Mesenteric fat pad (tissue), 1 donor: ENCODE measurements around the gene PSMB2. TPM values are rescaled to one million over a fixed set of nuclear protein-coding genes. Genes with fewer than 3 reads are reported as not detected.

ENCODE experiments used
- DNase-seq: peaks from one replicate; pipeline ENCODE4 v3.0.0-alpha.2; 2020; ENCODE audit warnings: low spot score
- total RNA-seq: library from RNA; stranded (reverse); fragmentation: NEBNext Ultra II Directional; extraction: Animal tissue kit (Norgen Biotek cat#: 25700); gene quantifications from one replicate; pipeline ENCODE4 v1.2.1, GENCODE V29; 2021
- donor health status: DM: yes; HTN: yes; CAD: no.

PSMB2 gene
- total RNA-seq, 1 donor from 2014 or later, result 47.4 TPM

DNA sequence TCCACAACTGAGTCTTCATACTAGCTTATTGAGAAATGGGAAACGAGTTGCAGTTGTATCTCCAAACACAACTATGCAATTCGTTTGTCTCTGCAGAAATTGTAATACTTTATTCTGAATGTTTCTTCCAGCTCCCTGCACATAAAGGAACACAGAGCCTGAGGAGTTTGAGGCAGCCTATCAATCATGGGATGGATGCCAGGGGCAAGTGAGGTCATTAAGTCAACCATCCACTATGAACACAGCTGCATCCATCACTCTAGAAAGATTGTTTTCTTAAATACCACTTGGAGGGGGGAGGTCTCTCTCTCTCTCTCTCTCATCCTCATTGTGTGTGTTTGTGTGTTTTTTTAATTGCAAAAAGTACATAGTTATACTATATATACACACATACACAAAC lies 2.9 kb upstream of the PSMB2 start:
- no peak for DNase-seq

DNA sequence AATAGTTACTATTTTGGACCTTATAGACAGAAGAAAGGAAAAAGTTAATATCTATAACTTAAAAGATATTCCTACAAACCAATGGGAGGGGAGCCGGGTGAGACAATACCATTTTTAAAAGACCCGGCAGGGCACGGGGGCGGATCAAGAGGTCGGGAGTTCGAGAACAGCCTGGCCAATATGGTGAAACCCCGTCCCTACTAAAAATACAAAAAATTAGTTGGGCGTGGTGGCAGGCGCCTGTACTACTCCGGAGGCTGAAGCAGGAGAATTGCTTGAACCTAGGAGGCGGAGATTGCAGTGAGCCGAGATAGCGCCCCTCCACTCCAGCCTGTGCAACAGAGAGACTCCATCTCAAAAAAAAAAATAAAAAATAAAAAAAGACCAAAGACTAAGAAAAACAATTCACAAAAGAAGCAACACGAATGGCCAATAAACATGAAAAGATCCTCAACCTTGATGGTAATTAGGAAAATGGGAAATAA lies 1.2 kb upstream of the PSMB2 start:
- no peak for DNase-seq

DNA sequence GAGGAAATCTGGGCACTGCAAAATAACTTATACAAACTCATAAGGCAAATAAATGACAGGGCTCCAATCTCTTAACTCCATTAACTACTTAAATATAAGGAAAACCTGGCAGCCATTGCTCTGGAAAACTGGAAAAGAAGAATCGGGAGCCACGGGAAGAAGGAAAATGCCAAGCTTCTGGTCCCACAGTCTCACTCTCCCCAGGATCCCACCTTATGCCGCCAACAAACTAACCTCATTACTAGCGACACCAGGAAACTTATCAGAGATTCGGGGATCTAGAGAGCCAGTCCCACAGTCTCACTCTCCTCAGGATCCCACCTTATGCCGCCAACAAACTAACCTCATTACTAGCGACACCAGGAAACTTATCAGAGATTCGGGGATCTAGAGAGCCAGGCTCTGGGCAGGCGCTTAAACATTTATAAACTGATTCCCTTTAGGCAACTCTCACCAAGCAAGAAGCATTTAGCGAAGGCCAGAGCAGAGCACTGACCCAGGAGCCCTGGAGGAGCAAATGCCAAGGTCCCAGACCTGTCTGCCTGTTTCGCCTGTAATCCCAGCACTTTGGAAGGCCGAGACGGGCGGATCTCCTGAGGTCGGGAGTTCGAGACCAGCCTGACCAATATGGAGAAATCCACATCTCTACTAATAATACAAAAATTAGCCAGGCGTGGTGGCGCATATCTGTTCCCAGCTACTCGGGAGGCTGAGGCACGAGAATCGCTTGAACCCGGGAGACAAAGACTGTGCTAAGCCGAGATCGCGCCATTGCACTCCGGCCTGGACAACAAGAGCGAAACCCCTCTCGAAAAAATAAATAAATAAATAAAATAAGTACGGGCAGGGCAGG lies 720 bp downstream of the PSMB2 start:
- DNase-seq, result no peak

DNA sequence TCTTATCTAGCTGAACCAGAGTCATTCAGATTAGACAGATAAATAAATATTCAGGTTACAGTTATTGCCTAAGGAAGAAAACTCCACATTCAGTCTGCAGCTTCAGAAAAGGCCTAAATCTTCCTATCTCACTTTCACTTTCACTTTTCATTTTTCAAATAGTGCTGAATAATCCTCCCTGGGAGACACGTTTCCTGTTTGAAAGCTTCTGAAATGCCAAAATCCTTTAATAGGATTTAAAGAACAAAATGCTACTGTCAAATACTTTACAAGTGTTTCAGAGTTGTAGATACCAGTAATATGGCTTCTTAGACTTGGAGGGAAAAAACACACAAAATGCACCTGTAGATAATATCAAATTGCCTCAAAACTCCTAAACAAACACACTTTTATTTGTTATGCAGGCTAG lies 3.9 kb downstream of the PSMB2 start:
- DNase-seq, result no peak

DNA sequence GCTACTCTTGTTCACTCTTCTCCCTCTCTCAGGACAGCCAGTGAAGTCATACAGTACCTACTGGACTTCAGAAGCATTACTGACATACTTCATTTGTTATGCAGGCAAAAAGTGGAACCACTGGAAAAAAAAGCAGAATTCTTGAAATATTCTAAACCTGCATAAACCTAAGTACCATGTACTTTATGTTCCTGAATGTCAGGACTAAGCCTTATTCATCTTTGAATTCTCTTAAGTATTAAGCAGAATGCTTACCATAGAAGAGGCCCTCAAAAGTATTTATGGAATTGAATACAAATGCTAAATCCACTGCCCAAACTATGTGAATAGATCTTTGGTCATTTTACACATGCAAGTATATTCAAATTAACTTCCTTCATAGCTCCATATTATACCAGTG lies 7.8 kb downstream of the PSMB2 start:
- no peak for DNase-seq

DNA sequence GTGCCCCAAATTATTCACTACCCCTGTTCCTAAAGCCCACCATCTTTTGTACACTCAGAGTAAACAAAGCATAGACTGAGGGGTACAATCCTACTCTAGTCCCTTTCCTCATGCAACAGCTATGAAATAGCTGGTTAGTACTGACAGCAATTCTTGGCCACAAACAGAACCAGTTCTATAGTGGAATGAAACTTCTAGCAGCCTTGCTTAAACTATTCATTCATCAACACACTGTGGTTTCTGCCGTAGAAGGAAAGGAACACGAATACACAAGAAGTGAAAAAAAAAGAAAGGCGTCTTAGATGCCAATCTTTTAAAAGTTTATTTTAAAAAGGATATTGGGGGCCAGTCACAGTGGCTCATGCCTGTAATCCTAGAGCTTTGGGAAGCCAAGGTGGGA lies 9.9 kb downstream of the PSMB2 start:
- no peak for DNase-seq

DNA sequence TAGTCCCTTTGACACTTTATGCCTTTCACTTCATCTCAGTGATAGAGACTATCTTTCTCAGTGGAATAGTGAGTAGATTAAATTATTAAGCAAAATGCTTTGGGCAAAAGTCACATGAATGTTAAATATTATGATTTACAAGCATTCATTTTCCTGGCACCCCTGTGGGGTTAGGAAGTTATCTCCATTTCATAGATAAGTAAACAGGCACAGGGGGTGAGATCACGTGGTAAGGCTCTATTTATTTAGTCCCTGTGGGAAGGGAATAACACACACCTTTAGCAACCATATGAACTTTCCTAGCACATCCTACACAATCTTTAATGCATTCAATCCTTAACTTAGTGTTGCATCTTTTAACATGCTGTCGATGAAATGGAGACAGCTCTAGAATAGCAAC lies 12.3 kb downstream of the PSMB2 start:
- DNase-seq, result no peak

DNA sequence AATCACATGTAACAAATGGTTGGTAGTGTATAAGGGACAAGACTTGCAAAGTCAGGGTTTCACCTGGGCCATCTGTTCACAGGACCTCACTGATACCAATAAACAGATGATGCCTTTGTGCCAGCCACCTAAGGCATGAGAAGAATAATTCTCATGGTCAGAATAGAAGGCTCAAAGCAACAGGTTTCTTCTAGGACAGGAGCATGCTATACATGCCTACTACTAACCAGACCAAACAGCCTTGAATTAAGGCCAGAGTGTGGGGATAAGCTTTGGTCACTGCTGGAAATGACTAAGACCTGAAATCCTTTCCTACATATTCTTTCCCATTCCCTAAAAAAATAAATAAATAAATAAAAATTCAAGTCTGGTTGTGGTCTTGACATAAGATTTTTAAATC lies 17.5 kb downstream of the PSMB2 start:
- no peak for DNase-seq

DNA sequence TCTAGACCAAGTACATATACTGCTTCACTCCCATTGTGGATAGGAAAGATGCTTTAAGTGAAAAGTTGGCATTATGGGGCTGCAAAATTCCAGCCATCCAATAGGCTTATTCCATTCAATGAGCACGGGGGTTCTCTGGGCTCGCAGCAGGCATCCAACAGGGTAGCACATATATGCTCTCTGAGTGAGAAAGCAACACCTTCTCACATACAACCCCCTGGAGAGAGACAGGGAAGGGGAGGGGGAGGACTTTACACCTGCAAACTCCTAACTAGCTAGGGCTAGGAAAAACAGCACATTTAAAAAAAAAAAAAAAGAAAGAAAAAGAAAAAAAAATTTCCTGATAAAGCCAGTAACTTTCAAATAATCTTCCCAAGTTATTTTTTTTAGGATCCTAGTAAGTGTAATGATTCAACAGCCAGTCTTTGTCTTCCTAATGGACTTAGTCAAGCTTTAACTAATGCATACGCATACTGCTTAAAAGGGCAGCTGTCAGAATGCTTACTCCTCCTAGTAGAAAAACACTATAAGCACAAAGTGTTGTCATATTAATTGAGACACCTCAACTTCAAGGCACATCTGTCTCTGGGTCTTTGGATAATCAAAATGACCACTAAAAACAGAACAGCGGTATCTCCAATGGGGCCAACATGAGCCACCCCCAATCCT lies 18.7 kb downstream of the PSMB2 start:
- DNase-seq, result no peak

DNA sequence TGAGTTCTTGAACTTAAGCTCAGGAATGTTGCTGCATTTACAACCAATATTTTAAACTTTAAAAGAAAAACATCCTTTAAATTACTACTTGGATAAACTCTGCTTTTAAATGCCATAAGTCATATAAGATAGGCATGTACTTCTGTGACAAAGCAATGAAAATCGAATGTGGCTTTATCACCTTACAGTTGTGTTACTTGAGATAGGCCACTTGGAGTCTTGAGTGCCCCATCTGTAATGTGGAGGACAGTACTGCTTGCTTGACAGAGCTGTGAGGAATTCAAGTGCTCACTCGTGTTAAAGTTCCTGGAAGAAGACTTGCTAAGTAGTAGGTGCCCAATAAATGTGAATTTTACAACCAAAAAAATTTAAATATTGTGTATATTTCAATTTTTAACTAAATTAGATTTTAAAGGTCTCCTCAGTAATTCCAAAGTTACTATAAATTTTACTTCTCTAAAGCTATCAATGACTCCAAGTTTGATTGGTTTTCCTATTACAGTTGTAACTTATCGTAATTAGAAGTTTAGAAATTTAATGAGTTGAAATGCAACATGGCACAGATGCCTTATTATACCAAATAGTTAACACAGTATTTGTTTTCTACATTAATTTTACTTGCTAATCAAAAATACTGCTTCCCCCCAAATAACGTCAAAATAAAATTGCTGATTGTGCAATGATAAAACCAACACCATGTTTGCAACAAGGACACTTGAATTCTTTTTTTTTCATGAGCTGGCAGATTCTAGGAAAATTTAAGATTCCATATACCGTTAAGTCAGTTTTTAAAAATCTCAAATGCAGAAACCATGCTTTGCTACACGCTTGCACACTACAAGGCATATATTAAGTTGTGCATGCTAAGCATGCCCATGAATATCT lies 21.8 kb downstream of the PSMB2 start:
- DNase-seq, result no peak

DNA sequence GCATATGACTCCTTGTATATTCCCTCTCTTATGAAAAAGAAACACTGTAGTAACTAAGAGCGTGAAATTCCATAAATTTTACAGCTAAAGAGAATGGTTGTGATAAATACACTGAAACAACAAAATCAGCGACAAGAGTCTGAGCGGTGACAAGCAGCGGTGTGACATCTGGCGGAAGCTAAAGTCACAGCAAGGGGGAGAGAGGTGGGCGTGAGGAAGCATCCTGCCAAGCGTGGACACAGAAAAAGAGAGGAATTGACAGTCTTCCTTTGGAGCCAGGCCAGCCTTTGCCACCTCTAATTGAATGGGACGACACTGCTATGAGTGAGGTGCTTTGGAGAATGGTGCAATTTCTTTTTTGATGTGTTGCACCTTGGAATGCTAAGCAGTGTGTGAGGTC lies 25.9 kb downstream of the PSMB2 start:
- DNase-seq, result no peak

DNA sequence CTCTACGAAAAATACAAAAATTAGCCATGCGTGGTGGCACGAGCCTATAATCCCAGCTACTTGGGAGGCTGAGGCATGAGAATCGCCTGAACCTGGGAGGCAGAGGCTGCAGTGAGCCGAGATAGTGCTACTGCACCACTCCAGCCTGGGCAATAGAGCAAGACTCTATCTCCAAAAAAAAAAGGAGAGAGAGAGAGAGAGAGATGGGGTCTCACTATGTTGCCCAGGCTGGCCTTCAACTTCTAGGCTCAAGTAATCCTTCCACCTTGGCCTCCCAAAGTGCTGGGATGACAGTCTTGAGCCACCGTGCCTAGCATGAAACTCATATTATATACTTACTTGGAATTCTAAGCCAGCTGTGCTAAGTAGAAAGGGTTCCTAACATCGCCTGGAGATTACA lies 29.7 kb downstream of the PSMB2 start:
- DNase-seq, result no peak

DNA sequence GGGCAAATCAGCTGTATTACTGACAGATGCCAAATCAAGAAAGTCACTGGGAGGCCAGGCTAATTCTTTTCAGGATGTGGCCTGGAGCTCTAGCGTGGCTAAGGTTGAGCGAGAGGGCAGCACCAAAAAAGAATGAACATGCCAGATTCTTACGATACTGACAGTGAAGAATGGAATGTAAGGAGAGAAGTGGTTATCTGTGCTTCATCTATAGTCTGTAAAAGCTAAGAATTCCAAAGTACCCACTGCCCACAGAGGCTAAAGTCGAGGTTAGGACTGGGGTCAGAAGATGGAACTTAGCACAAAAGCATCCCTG lies 35.5 kb downstream of the PSMB2 start:
- DNase-seq, result no peak

DNA sequence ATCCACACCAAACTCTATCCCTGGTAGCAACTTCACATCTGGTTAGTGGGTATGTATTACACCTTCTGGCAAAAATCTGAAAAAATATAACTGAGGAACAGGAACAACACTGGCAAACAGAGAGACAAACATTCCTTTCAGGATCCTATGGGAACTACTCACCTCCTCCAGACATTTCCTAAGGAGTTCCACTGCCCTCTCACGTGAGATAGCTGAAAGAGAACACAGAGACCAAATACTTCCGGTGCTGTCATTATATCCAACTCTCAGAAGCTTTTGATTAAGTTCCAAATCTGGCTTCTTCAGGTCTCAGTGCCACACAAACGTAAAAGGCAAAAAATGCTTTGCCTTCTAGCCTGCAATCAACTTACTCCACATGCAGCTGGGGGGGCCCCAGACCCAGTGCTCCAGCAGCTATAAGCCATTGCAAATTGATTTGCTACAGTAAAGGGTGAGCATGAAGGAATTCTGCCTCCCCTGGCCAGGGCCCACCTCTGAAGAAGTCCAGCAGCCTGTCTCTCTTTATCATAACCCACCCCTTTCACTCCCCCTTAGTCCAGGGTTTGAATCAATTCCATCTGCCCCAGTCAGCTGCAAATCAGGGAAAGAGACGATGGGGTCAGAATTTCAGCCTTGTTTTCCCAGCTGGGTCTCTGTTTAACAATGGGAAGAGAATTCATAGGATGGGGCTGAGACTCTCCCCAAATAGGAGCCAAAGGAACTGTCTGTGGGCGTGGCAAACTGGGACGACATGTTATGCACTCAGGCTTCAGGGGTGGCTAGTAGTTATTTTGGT lies 36.1 kb downstream of the PSMB2 start:
- no peak for DNase-seq

DNA sequence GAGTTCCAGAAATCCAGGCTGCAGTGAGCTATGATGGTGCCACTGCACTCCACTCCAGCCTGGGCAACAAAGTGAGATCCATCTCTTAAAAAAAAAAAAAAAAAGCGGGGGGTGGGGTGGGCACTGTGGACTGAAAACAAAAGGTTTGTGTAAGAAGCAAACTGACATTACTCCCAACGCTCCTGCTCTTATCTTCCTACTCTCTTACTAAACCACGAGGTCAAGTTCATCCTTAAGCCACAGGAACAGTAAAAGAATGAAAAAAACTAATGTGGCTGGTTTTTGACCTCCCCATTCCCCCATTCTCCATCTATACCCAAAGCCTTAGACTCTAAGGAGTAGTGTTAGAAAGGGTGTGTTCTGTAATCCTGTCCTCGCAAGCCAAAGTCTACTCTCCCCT lies 37.4 kb downstream of the PSMB2 start:
- DNase-seq, result no peak

DNA sequence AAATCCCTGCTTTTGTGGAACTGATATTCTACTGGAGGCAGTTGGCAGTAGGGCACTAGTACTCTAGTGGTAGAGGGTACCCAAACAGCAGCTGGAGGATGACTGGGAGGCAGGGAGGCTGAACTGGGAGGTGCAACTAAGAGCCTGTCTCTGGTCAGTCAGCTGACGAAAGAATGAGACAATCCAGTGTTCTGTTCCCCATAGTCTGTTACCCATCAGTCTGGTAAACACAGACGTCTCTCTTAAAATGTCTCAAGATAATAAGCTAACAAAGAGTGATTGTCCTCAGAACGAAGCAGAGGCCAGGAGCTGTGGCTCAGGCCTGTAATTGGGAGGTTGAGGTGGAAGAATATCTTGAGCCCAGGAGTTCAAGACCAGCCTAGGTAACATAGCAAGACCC lies 37.9 kb downstream of the PSMB2 start:
- no peak for DNase-seq

DNA sequence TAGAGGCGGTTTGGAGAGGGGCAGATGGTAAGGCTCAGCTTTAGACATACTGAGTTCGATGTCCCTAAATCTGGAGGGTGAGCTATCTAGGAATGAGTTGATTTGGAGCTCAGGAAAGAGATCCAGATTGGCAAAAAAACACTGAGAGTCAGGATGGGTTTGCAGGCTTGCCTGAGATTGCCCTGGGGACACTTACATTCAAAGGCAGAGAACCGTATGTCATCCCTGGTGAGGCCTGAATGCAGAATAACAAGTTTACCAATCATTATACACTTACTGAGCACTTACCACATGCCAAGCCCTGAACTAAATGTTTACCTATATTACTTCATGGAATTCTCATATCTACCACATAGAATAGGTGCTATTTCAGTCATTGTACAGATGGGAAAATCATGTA lies 40.7 kb downstream of the PSMB2 start:
- no peak for DNase-seq

DNA sequence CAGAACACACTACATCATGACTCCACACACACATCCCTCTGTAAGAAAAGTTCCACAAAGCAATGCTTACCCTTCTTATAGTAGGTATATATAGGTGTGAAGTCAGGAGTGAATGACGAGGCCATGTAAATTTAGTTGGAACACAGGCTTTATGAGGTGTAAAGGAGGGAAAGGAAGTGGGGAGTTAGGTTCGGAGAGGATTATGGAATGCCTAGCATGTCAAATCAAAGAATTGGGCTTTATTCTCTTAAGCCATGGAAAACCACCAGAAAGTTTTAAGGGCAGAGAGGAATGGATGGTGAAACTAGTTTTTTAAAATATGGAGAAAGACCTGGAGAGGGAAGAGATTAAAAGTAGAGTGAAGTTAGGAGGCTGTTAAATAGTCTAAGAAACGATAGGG lies 41.9 kb downstream of the PSMB2 start:
- no peak for DNase-seq

DNA sequence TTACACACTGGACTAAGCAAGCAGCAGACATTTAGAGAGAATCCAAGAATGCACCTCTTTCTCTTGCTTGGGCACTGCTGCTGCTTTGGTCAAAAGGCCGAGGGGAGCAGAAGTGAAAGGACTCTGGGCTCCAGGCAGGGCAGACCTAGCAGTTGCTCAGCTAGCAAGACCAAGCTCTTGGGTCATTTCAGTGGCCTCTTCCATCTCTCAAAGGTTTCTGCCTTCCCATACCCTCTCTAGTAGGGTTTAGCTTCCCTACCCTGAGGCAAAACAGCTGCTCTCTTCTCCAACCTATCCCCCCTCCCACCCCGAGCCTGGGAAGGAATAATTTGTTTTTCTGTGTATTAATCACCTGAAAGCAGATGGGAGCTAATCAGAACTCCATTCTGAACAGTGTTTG lies 42.4 kb downstream of the PSMB2 start:
- no peak for DNase-seq

DNA sequence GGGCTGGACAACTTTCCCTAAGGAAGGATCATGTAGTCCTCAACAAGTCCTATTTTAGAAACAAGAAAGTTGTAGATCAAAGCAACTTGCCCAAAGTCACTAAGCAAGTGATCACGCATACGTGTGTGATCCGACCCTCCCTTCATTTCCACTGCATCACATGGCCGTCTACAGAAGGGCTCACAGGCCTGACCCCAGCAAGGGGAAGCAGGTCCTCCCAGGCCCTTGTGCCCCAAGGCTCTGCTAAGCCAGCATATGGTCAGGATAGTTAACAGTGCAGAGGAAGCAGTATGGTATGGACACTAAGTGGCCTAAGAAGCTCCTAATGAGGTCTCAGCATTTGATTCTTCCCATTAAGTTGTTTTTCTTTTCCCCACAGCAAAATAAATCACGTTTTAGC lies 43.5 kb downstream of the PSMB2 start:
- no peak for DNase-seq

DNA sequence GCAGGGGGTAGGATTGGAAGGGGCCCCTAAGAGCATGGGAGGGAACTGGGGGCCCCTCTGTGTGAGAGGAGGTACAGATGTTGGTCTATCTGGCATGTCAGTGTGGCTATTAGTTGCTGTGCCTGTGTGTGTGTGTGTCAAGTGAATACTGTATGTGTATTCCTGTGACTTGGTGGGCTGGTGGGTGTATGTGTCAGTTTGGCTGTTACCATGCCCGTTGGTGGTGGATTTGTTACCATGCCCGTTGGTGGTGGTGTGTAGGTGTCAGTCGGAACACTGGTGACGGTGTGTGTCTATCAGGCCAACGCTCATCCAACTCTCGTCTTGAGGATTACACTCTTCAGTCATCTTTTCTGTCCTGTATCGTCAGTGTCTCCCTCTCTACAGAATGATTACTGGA lies 45.6 kb downstream of the PSMB2 start:
- DNase-seq, result no peak
